ENCODE measurements around the gene OR52E1.

Gene OR52E1

GRCh38 chr11:5071799-5072198 lies 2.4 kb downstream of the OR52E1 start:
- ChIA-PET POLR2A (no interaction called here), CTCF (no interaction called here)
- no peak for TF ChIP-seq CTCF (IDR thresholded peaks at IDR 0.05; ENCODE audit: control extremely low read depth, extremely low read depth, low read depth, missing control alignments)
- DNase-seq (ENCODE audit: extremely low spot score), result no peak

GRCh38 chr11:5081405-5081804 lies 12.0 kb downstream of the OR52E1 start:
- TF ChIP-seq CTCF (IDR thresholded peaks at IDR 0.05; ENCODE audit: control extremely low read depth, extremely low read depth, low read depth, missing control alignments), result no peak
- no peak for DNase-seq (ENCODE audit: extremely low spot score)
- ChIA-PET POLR2A (no interaction called here), CTCF (interaction anchor here (1.7 kb wide), 1 partner anchor 7 kb away, joined by 4 read pairs; no protein-coding TSS in a partner anchor)

- no peak for DNase-seq (ENCODE audit: extremely low spot score)
- CTCF ChIA-PET, result interaction anchor here (1.5 kb wide), 1 partner anchor 10 kb away, joined by 5 read pairs; no protein-coding TSS in a partner anchor
- POLR2A ChIA-PET, result no interaction called here
- no peak for TF ChIP-seq CTCF (IDR thresholded peaks at IDR 0.05; ENCODE audit: control extremely low read depth, extremely low read depth, low read depth, missing control alignments)
These were observed 14.2 kb downstream of the OR52E1 start for GRCh38 chr11:5083602-5084001.

GRCh38 chr11:5088556-5088955 lies 19.2 kb downstream of the OR52E1 start:
- TF ChIP-seq CTCF (IDR thresholded peaks at IDR 0.05; ENCODE audit: control extremely low read depth, extremely low read depth, low read depth, missing control alignments), result no peak
- ChIA-PET CTCF (interaction anchor here (1.4 kb wide), 1 partner anchor 54 kb away, joined by 3 read pairs; no protein-coding TSS in a partner anchor), POLR2A (no interaction called here)
- DNase-seq (ENCODE audit: extremely low spot score), result no peak

- ChIA-PET POLR2A (no interaction called here), CTCF (no interaction called here)
- no peak for DNase-seq (ENCODE audit: extremely low spot score)
- TF ChIP-seq CTCF (IDR thresholded peaks at IDR 0.05; ENCODE audit: control extremely low read depth, extremely low read depth, low read depth, missing control alignments), result no peak
These were observed 21.3 kb downstream of the OR52E1 start for GRCh38 chr11:5090668-5091067.

- DNase-seq (ENCODE audit: extremely low spot score), result no peak
- ChIA-PET POLR2A (no interaction called here), CTCF (interaction anchor here (1.0 kb wide), 1 partner anchor 9 kb away, joined by 5 read pairs; no protein-coding TSS in a partner anchor)
- no peak for TF ChIP-seq CTCF (IDR thresholded peaks at IDR 0.05; ENCODE audit: control extremely low read depth, extremely low read depth, low read depth, missing control alignments)
These were observed 23.6 kb downstream of the OR52E1 start for GRCh38 chr11:5092821-5093585.

All from GM10248 (cell line).